Measurements from ENCODE around the gene ATP2A1.
"Not testable (repeated sequence)": the region's sequence is repeated elsewhere in the genome, so short reads cannot be mapped to it uniquely, and the experiment has no call there.

The ATP2A1 gene

GRCh38 chr16:28882551-28883160, 4.4 kb downstream of the ATP2A1 start:
- no peak for DNase-seq

DNA sequence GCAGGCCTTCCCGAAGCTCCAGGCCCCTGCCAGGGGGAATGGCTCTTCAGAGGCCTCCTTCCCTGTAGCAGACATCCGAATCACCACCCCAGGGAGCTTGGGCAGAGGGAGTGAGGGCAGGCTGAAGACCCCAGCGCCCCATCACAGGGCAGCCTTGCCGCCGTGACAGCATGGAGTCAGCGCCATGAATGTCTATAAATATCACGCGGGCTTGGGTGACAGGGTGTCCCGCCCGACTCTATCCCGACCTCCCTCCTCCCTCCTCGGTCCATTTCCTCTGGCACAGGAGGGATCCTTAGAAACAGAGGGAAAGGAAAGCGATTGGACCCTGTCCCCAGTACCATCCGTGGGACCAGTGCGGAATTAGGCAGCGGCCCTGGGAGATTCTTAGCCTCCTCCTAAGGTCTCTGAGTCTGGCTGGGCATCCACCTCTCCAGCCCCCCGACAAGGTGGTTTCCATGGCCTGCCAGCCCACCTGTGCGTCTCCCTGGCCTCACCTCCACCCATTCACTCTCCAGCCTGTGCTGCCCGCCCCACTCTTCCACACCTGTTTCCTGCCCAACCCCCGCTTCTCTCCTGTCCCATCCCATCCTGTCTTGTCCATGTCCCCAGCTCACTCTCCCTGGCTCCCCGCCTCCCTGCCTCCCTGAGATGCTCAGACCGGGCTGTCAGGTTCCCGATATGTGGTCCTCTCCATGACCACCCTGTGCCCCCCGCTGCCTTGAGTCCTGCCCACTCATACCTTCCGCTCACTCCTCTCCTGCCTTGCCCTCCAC, 5.1 kb downstream of the ATP2A1 start:
- DNase-seq: no peak

GRCh38 chr16:28884045-28884444, 5.8 kb downstream of the ATP2A1 start:
- DNase-seq: no peak

DNA sequence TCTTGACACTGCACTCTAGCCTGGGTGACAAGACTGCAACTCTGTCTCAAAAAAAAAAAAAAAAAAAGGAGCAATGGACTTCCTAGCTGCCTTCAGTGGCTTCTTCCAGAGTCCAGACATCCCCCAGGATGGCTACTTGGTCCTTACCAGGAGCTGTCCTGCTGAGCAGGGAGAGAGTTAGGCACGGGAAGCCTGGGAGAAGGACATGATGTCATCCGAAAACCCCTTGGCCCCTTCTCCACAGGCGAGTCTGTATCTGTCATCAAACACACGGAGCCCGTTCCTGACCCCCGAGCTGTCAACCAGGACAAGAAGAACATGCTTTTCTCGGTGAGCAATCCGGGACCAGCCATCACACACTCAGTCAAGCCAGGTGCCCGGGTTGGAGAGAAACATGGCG, 8.7 kb downstream of the ATP2A1 start:
- DNase-seq: no peak

- DNase-seq: not testable (repeated sequence)
These were observed 12.1 kb downstream of the ATP2A1 start for GRCh38 chr16:28890355-28890754.

DNA sequence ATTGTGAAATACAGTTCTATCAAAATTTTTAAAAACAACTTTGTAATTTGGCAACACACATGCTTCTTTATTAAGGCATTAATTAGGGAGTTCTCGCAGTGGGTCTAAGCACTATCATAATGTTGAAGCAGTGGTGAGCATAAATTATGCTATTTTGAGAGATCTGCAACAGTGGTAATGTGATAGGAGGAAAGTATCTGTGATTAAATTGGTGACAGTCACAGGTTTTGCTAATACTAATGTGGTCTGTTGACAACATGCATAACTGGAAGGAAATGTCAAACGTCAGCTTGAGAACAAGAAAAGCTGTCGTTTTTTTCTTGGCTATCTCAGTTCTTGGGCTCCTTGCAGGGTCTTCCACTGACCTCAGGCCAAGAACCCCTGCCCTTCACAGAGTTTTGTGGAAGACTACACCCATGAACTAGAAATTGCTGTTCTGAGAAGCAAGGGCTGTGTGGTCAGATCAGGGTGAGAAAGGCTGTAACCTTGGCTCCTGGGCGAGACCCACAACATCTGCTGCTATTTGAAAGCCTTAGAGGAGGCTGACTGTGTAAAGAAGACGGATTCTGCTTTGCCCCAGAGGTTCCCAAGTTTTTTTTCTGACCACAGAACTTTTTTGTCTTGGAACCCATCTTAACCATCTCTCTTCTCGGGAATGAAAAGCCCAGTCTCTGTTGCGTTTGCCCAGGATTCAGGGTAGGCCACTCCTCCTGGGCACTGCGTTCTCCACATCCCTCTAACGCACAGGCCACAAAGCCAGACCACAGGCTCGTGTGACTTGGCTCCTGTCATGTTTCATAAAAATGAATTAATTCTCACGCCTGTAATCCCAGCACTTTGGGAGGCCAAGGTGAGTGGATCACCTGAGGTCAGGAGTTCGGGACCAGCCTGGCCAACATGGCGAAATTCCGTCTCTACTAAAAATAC, 13.9 kb downstream of the ATP2A1 start:
- DNase-seq: no peak

- DNase-seq: no peak
These were observed 15.0 kb downstream of the ATP2A1 start for GRCh38 chr16:28893291-28893690.

DNA sequence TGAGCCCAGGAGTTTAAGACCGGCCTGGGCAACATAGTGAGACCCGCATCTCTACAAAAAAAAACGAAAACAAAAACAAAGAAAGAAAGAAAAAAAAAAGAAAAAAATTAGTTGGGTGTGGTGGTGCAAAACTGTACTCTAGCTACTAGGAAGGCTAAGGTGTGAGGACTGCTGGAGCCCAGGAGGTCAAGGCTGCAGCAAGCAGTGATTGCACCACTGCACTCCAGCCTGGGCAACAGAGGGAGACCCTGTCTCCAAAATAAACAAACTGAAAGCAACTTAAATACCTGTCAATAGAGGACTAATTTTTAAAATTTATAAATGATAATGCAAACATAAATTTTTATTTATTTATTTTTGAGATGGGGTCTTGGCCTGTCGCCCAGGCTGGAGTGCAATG, 17.3 kb downstream of the ATP2A1 start:
- DNase-seq: no peak

GRCh38 chr16:28897826-28898225, 19.5 kb downstream of the ATP2A1 start:
- DNase-seq: no peak

GRCh38 chr16:28898266-28898665, 20.0 kb downstream of the ATP2A1 start:
- no peak for DNase-seq

DNA sequence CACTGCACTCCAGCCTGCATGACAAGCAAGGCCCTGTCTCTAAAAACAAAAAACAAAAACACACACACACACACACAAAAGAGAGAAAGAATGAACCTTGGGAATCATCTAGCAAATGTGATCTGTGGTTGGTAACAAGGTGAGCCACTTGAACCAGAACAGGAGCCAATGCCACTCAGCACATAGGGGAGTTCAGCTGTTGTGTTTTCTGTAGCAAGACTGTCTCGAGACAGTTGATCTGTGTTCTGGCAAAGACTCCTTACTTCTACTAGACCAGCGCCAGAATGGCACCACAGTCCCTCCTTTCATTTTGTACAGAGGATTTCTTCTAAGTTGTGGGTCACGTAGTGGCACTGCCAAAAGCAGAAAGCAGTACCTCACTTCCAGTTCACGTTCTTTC, 20.7 kb downstream of the ATP2A1 start:
- no peak for DNase-seq

- no peak for DNase-seq
These were observed 21.7 kb downstream of the ATP2A1 start for GRCh38 chr16:28899882-28900590.

DNA sequence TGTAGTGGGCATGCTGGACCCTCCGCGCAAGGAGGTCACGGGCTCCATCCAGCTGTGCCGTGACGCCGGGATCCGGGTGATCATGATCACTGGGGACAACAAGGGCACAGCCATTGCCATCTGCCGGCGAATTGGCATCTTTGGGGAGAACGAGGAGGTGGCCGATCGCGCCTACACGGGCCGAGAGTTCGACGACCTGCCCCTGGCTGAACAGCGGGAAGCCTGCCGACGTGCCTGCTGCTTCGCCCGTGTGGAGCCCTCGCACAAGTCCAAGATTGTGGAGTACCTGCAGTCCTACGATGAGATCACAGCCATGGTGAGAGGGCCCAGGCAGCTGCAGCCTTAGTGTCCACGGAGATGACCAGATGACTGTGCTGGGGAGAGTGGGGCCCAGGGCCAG, 22.3 kb downstream of the ATP2A1 start:
- no peak for DNase-seq

GRCh38 chr16:28901862-28902261, 23.6 kb downstream of the ATP2A1 start:
- DNase-seq: peak in 2 of 4 experiments; percentile 12

GRCh38 chr16:28902909-28903308, 24.6 kb downstream of the ATP2A1 start:
- DNase-seq: peak in 1 of 4 experiments; percentile 18

- no peak for DNase-seq
These were observed 25.2 kb downstream of the ATP2A1 start for GRCh38 chr16:28903344-28904042.

- DNase-seq: no peak
These were observed 26.1 kb downstream of the ATP2A1 start for GRCh38 chr16:28904363-28904762.

- no peak for DNase-seq
These were observed 26.5 kb downstream of the ATP2A1 start for GRCh38 chr16:28904828-28905227.

GRCh38 chr16:28905229-28905754, 27.0 kb downstream of the ATP2A1 start:
- DNase-seq: no peak

- DNase-seq: no peak
These were observed 27.6 kb downstream of the ATP2A1 start for GRCh38 chr16:28905800-28906372.
